H9 (cell line): ENCODE measurements around the gene UQCRC1. TPM values are rescaled to one million over a fixed set of nuclear protein-coding genes. Genes with fewer than 3 reads are reported as not detected.

Experiments used
- DNase-seq: peaks from one replicate; pipeline ENCODE4 v3.0.0-alpha.2; 2017
- H2AFZ ChIP-seq: one replicate; pipeline ENCODE4 v1.6.1; 2013; ENCODE audit warnings: mild to moderate bottlenecking, low read length, control low read depth, moderate library complexity
- H2AK5ac ChIP-seq: 2 replicates; pipeline ENCODE4 v1.6.1; 2013; ENCODE audit warnings: low read length, control low read depth, mixed read lengths; ENCODE audit not compliant: insufficient read length
- H2BK120ac ChIP-seq: one replicate; pipeline ENCODE4 v1.6.1; 2013; ENCODE audit warnings: low read depth, mild to moderate bottlenecking, low read length, control low read depth, inconsistent platforms; ENCODE audit not compliant: poor library complexity, severe bottlenecking
- H2BK12ac ChIP-seq: 2 replicates; pipeline ENCODE4 v1.6.1; 2013; ENCODE audit warnings: low read length, control low read depth, mixed read lengths, low read depth; ENCODE audit not compliant: insufficient read length
- H2BK15ac ChIP-seq: 2 replicates; pipeline ENCODE4 v1.6.1; 2013; ENCODE audit warnings: low read depth, low read length, control low read depth
- H2BK20ac ChIP-seq: one replicate; pipeline ENCODE4 v1.6.1; 2013; ENCODE audit warnings: low read depth, mild to moderate bottlenecking, low read length, control low read depth, inconsistent platforms; ENCODE audit not compliant: poor library complexity, severe bottlenecking
- H2BK5ac ChIP-seq: 2 replicates; pipeline ENCODE4 v1.6.1; 2013; ENCODE audit warnings: low read length, control low read depth, mixed read lengths; ENCODE audit not compliant: insufficient read length
- H3K14ac ChIP-seq: 2 replicates; pipeline ENCODE4 v1.6.1; 2013; ENCODE audit warnings: low read length, control low read depth; ENCODE audit not compliant: insufficient read depth
- H3K18ac ChIP-seq: 2 replicates; pipeline ENCODE4 v1.6.1; 2013; ENCODE audit warnings: low read depth, mild to moderate bottlenecking, mixed read lengths, low read length, control low read depth; ENCODE audit not compliant: insufficient read length
- H3K23ac ChIP-seq: 2 replicates; pipeline ENCODE4 v1.6.1; 2013; ENCODE audit warnings: low read length, control low read depth, mixed read lengths, low read depth; ENCODE audit not compliant: insufficient read length
- H3K23me2 ChIP-seq: 2 replicates; pipeline ENCODE4 v1.6.1; 2013; ENCODE audit warnings: low read depth, mild to moderate bottlenecking, mixed read lengths, low read length, control low read depth; ENCODE audit not compliant: insufficient read length, poor library complexity, severe bottlenecking
- H3K27ac ChIP-seq: 2 replicates; pipeline ENCODE4 v1.5.1; 2013; ENCODE audit warnings: low read length, control low read depth, mixed read lengths, low read depth; ENCODE audit not compliant: insufficient read length
- H3K27me3 ChIP-seq: 2 replicates; pipeline ENCODE4 v1.6.1; 2013; ENCODE audit warnings: low read length, control low read depth, inconsistent platforms; ENCODE audit not compliant: insufficient read depth
- H3K4ac ChIP-seq: 2 replicates; pipeline ENCODE4 v1.6.1; 2013; ENCODE audit warnings: low read depth, mild to moderate bottlenecking, control low read depth, inconsistent platforms, low read length, moderate library complexity
- H3K4me1 ChIP-seq: 2 replicates; pipeline ENCODE4 v1.6.1; 2013; ENCODE audit warnings: low read length, control low read depth, inconsistent platforms; ENCODE audit not compliant: insufficient read depth
- H3K4me2 ChIP-seq: 2 replicates; pipeline ENCODE4 v1.6.1; 2013; ENCODE audit warnings: low read length, control low read depth, mixed read lengths; ENCODE audit not compliant: insufficient read length, insufficient read depth
- H3K56ac ChIP-seq: 2 replicates; pipeline ENCODE4 v1.6.1; 2013; ENCODE audit warnings: low read depth, mild to moderate bottlenecking, mixed read lengths, low read length, control low read depth; ENCODE audit not compliant: insufficient read length
- H3K79me1 ChIP-seq: 2 replicates; pipeline ENCODE4 v1.6.1; 2013; ENCODE audit warnings: low read depth, mild to moderate bottlenecking, moderate library complexity, low read length, control low read depth, inconsistent platforms; ENCODE audit not compliant: insufficient read depth, poor library complexity, severe bottlenecking
- H3K79me2 ChIP-seq: 2 replicates; pipeline ENCODE4 v1.6.1; 2013; ENCODE audit warnings: low read length, control low read depth, inconsistent platforms; ENCODE audit not compliant: insufficient read depth
- H3K9ac ChIP-seq: 2 replicates; pipeline ENCODE4 v1.6.1; 2013; ENCODE audit warnings: low read length, control low read depth, mixed read lengths; ENCODE audit not compliant: insufficient read length; ENCODE audit errors: extremely low read depth
- H3K9me3 ChIP-seq: one replicate; pipeline ENCODE4 v1.6.1; 2013; ENCODE audit warnings: low read depth, low read length, inconsistent platforms; ENCODE audit not compliant: control insufficient read depth
- H3T11ph ChIP-seq: one replicate; pipeline ENCODE4 v1.6.1; 2013; ENCODE audit warnings: mild to moderate bottlenecking, low read length, control low read depth, inconsistent platforms
- H4K20me1 ChIP-seq: one replicate; pipeline ENCODE4 v1.6.1; 2013; ENCODE audit not compliant: control insufficient read depth, insufficient read length, insufficient read depth
- H4K5ac ChIP-seq: 2 replicates; pipeline ENCODE4 v1.6.1; 2013; ENCODE audit warnings: low read depth, mild to moderate bottlenecking, mixed read lengths, low read length, control low read depth; ENCODE audit not compliant: insufficient read length
- H4K8ac ChIP-seq: replicated peaks from 2 replicates; pipeline ENCODE4 v1.6.1; 2013; ENCODE audit warnings: low read length, control low read depth, mixed read lengths, low read depth; ENCODE audit not compliant: insufficient read length
- H4K91ac ChIP-seq: 2 replicates; pipeline ENCODE4 v1.6.1; 2013; ENCODE audit warnings: low read depth, mild to moderate bottlenecking, moderate library complexity, mixed read lengths, low read length, control low read depth; ENCODE audit not compliant: insufficient read length
- H3K27ac Mint-ChIP-seq, 3 experiments: 2 replicates in 2 of 3; 3 replicates in 1 of 3; pipeline ENCODE4 v1.8.0; 2020 to 2021; ENCODE audit warnings: mixed read lengths in 3 of 3, mild to moderate bottlenecking in 1 of 3, moderate library complexity in 1 of 3
- H3K27me3 Mint-ChIP-seq: 2 replicates; pipeline ENCODE4 v1.8.0; 2021; ENCODE audit warnings: low read depth, mild to moderate bottlenecking, moderate library complexity, mixed read lengths
- H3K36me3 Mint-ChIP-seq, 3 experiments: 2 replicates in 2 of 3; 3 replicates in 1 of 3; pipeline ENCODE4 v1.8.0; 2020 to 2021; ENCODE audit warnings: low read depth in 3 of 3, mixed read lengths in 3 of 3; ENCODE audit not compliant: insufficient read depth in 1 of 3
- H3K4me1 Mint-ChIP-seq, 2 experiments: 2 replicates each; pipeline ENCODE4 v1.8.0; 2020; ENCODE audit warnings: mixed read lengths in 2 of 2
- H3K4me3 Mint-ChIP-seq, 2 experiments: 2 replicates in 1 of 2; 3 replicates in 1 of 2; pipeline ENCODE4 v1.8.0; 2020 to 2021; ENCODE audit warnings: mild to moderate bottlenecking in 2 of 2, mixed read lengths in 2 of 2, moderate library complexity in 1 of 2
- H3K9me3 Mint-ChIP-seq, 2 experiments: 2 replicates in 1 of 2; 3 replicates in 1 of 2; pipeline ENCODE4 v1.8.0; 2020; ENCODE audit warnings: mild to moderate bottlenecking in 2 of 2, mixed read lengths in 2 of 2, moderate library complexity in 1 of 2
- CTCF ChIP-seq: fragments of 200-600 bp; sonication (generic); conservative IDR thresholded peaks from 3 replicates; pipeline ENCODE4 v1.8.0; 2021; ENCODE audit warnings: antibody characterized with exemption, mild to moderate bottlenecking
- WGBS: extraction: QIAGEN DNeasy Blood & Tissue Kit; methylation state at CpG from one replicate; pipeline ENCODE4 v1.1.7; 2013; ENCODE audit warnings: missing lambda C conversion rate, low lambda C conversion rate, mixed read lengths; ENCODE audit not compliant: insufficient read length; ENCODE audit errors: extremely low coverage; 5-methylcytosine and 5-hydroxymethylcytosine counted together
- total RNA-seq: library from RNA; stranded (reverse); gene quantifications from 2 replicates; pipeline ENCODE4 v1.2.1, GENCODE V29; 2021

UQCRC1 gene
- total RNA-seq, 1 experiment from 2014 or later, result 285 TPM

- Histone ChIP-seq H3T11ph (no peak overlapping the region), H4K20me1 (no peaks in the 10 kb centered on the region), H4K91ac (no peak overlapping the region), H3K4ac (no peak overlapping the region), H2AK5ac (no peak overlapping the region), H4K8ac (no peak overlapping the region), H4K5ac (no peak overlapping the region), H3K14ac (no peak overlapping the region), H3K27me3 (no peaks in the 10 kb centered on the region), H3K79me2 (no peaks in the 10 kb centered on the region), H3K9ac (no peak overlapping the region), H3K4me2 (no peak overlapping the region), H3K9me3 (no peaks in the 10 kb centered on the region), H3K56ac (no peak overlapping the region), H3K27ac (no peak overlapping the region), H2AFZ (no peak overlapping the region), H2BK20ac (no peak overlapping the region), H2BK12ac (no peak overlapping the region), H3K23me2 (no peaks in the 10 kb centered on the region), H2BK5ac (no peak overlapping the region), H3K4me1 (no peaks in the 10 kb centered on the region), H3K18ac (no peak overlapping the region), H3K23ac (no peak overlapping the region), H3K79me1 (no peaks in the 10 kb centered on the region), H2BK15ac (no peak overlapping the region), H2BK120ac (no peak overlapping the region)
- H3K4me1 Mint-ChIP-seq, result peaks cover 12 to 21% of the 10 kb centered on the region in 2 experiments
- no CpG with 5 or more reads among the region's 10 CpGs for WGBS
- H3K27ac Mint-ChIP-seq, result peak overlapping the region; percentile 60 to 90 (median 83); a peak in 6 of 7 replicates
- peaks cover 4% of the 10 kb centered on the region; the same call in 1 of the 2 replicates for H3K27me3 Mint-ChIP-seq
- DNase-seq, result peak; percentile 71
- H3K9me3 Mint-ChIP-seq, result no peaks in the 10 kb centered on the region
- H3K36me3 Mint-ChIP-seq, result peaks cover 21 to 44% (median 24%) of the 10 kb centered on the region in 3 experiments
- no peak for TF ChIP-seq CTCF
- no peak overlapping the region for H3K4me3 Mint-ChIP-seq
Observed at GRCh38 chr3:48595526-48596121, 13.8 kb downstream of the UQCRC1 start.
